Medulla oblongata (tissue), 1 donor: Measurements from ENCODE around the gene LUC7L.
"Not testable (repeated sequence)": the region's sequence is repeated elsewhere in the genome, so short reads cannot be mapped to it uniquely, and the experiment has no call there.

Experiments
- DNase-seq: peaks from one replicate; pipeline ENCODE4 v3.0.0-alpha.2; 2015; ENCODE audit errors: extremely low spot score

Gene LUC7L

DNA sequence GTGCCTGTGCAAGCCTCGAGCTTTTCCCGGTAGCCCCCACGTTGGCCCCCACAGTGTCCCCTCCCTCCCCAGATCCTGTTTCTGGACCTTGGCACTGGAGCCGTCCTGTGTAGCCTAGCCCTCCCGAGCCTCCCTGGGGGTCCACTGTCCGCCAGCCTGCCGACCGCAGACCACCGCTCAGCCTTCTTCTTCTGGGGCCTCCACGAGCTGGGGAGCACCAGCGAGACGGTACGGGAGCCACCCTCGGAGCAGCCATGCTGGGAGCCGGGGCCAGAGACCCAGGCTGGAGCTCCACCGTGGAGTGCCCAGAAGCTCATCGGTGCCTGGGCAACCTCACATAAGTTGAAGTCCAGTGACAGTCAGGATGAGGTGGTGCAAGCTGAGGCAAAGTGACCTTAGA lies 34.7 kb upstream of the LUC7L start:
- no peak for DNase-seq

DNA sequence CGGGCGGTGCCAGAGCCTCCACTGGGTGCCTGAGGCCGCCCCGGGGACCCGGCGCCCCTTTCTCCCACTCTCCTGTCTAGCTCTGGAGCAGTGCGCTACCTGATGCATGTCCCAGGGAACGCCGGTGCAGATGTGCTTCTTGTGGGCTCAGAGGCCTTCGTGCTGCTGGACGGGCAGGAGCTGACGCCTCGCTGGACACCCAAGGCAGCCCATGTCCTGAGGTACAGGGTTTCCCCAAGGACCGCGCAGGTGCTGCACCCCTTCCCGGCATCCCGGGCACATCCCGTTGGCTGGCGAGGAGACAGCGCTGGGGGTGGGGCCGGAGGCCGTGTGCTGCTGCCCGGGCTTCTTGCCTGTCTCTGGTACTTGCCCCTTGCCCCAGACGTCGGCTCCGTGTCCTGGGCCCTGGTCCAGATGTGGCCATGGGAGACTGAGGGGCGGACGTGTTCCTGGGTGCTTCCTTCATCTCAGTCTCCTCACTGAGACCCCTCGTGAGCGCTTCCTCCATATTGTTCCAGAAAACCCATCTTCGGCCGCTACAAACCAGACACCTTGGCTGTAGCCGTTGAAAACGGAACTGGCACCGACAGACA lies 34.0 kb upstream of the LUC7L start:
- DNase-seq = no peak

DNA sequence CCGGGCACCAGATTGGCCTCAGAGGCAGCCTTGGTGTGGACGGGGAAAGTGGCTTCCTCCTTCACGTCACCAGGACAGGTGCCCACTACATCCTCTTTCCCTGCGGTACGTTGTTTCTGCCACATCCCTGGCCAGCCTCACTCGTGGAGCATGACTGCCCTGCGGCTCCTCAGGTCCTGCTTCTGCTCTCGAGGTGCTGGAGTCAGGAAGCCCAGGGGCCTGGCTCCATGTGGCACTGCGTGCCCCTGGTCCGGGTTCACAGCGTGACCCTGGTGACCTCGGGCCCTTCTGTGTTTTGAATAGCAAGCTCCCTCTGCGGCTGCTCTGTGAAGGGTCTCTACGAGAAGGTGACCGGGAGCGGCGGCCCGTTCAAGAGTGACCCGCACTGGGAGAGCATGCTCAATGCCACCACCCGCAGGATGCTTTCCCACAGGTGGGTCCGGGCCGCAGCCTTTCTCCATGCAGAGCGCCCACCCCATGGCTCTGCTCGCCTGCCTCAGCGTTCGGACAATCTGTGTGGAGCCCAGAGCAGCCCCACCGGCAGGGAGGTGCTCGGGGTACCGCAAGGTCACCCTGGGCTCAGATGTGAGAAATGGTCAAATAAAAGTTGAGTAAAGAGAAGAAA lies 33.0 kb upstream of the LUC7L start:
- no peak for DNase-seq

DNA sequence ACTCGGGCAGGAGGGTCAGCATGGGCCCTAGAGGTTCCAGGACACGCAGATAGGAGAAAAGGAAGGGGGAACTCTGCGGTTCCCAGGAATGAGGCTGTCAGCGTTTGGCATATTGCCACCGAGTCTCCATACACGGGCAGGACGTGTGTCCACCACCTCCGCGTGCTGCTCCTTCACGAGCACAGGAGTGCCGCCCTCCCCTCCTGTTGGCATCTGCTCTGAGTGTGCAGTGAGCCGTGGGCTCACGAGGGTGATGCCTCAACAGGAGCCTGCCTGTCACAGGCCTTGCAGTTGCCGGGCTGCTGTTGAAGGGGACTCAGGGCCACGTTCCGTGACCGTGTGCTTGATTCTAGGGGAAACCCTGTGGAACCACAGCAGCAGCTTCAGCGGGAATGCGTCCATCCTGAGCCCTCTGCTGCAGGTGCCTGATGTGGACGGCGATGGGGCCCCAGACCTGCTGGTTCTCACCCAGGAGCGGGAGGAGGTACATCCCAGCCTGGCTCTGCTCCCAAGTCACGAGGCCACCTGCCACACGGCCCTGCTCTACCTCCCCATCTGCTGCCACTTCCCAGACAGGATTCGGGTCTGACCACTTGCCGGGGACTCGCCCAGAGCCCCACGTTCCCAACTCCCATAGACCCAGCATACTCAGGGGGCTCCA lies 31.9 kb upstream of the LUC7L start:
- DNase-seq = no peak

DNA sequence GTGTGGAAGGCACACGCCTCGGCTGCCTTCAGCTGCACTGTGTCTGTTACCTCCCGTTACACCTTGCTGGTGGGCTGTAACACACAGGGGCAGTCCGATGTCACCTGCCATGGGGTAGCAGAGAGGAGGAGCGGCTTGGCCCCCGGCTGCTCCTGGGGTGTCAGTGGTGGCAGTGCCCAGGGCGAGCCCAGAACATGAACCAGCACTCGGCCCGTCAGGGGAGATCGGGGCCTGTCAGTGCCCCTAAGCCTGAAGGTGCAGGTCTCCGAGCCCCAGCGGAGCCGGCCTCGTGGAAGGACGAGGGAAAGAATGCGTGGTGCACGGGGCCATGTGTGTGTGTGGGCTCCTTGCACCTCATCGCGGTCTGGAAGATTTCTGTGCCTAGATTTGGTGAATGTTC lies 31.1 kb upstream of the LUC7L start:
- no peak for DNase-seq

DNA sequence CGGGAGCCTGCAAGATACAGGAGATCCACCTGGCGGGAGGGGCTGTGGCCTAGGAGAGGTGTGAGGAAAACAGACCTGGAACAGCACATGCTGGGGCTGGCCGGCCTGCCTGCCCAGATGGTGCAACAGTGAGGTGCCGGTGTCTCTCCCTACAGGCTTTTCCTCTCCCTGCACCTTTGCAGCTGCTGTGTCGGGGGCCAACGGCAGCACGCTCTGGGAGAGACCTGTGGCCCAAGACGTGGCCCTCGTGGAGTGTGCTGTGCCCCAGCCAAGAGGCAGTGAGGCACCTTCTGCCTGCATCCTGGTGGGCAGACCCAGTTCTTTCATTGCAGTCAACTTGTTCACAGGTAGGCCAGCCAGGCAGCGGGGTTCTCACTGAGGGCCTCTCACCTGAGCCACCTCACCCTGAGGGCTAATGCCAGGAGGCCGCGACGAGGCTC lies 30.6 kb upstream of the LUC7L start:
- DNase-seq = no peak

DNA sequence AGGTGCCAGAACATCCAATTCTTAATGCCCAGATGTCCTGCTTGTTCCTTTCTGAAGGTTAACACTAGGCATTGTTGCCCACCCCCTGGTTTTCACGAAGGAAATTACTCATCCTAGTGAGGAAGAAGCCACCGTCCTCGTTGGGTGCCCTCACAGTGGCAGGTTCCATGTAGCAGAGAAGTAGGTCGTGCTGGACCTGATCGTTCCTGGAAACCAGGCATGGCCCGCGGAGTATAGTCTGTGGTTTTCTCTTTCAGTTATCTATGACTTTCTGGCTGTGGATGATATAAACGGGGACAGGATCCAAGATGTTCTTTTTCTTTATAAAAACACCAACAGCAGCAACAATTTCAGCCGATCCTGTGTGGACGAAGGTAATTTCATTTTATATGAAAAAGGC lies 30.0 kb upstream of the LUC7L start:
- DNase-seq = no peak

DNA sequence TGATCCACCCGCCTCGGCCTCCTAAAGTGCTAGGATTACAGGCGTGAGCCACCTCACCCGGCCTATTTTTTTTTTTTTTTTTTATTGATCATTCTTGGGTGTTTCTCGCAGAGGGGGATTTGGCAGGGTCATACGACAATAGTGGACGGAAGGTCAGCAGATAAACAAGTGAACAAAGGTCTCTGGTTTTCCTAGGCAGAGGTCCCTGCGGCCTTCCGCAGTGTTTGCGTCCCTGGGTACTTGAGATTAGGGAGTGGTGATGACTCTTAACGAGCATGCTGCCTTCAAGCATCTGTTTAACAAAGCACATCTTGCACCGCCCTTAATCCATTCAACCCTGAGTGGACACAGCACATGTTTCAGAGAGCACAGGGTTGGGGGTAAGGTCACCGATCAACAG lies 28.8 kb upstream of the LUC7L start:
- DNase-seq = not testable (repeated sequence)

DNA sequence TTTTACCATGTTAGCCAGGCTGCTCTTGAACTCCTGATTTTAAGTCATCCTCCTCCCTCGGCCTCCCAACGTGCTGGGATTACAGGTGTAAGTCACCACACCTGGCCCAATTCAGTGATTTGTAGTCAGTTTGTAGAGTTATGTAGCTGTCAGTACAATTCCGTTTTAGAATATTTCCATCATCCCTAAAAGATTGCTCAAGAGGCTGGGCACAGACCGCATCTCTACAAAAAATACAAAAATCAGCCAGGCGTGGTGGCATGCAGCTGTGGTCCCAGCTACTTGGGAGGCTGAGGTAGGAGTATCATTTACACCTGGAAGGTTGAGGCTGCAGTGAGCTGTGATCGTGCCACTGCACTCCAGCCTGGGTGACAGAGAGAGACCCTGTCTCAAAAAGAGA lies 25.9 kb upstream of the LUC7L start:
- no peak for DNase-seq

DNA sequence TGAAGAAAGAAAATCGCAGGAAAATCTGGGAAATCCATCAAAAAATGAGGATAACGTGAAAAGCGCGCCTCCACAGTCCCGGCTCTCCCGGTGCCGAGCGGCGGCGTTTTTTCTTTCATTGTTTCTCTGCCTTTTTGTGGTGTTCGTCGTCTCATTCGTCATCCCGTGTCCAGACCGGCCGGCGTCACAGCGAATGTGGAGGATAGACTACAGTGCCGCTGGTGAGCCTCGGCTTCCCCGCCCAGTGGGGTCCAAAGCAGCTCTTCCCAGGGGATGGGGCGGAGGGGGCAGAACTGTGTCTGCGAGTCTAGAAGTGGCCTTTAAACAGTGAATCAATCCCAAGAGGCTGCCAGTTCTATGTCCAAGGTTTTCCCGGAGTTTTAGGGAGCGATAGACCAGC lies 25.2 kb upstream of the LUC7L start:
- no peak for DNase-seq

DNA sequence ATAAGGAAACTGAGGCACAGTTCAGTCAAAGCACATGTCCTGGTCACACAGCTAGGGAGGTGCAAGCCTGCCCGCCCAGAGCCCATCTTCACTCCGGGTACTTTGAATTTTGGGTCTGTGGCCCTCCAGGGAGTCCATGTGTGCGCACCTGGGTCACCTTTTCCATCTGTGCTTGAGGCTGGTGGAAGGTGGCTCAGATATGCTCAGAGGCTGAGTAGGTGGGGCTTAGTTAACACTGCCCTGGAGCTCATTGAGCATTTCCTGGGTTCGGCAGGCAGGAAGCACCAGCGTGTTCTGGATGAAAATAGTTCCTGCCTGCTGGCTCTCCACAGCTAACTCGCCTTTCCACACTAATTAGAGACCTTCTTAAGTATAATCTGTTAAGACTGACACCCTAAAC lies 24.6 kb upstream of the LUC7L start:
- DNase-seq = no peak

DNA sequence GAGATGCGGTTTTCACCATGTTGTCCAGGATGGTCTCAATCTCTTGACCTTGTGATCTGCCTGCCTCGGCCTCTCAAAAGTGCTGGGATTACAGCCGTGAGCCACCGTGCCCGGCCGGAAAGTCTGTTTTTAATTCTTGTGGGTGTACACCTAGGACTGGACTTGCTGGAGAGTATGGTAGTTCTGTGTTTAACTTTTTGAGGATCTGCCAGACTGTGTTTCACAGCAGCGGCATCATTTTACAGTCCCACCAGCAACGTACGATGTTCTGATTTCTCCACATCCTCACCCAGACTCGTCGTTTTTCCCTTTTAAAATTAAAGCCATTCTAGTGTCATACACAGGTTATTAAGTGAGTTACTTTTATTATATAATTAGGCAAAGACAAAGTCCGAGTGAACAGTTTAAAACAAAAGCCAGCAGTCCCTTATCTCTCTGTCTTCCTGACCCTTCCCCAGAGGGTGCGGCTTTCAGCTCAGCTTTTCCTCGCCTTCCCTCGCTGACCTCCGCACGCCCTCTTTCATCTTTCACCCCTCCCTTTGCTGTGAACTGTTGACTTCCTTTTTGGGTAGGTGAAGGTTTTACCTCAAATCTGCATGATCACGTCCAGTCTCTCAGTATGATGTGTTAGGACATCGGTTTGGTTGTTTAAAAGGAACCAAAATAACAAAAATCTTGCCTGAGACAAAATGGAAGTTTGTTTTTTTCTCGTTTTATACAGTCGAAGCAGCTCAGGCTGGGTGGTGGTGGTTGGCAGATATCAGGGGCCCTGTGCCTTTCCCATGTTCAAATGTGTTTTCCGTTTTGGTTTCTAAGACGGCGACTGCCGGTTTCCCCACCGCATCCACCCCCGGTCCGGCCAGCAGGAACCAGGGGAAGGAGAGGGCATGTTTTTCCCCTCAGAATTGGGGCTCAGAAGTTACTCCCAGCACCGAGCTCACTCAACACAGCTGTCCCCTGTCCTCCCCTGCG lies 23.4 kb upstream of the LUC7L start:
- DNase-seq = no peak

DNA sequence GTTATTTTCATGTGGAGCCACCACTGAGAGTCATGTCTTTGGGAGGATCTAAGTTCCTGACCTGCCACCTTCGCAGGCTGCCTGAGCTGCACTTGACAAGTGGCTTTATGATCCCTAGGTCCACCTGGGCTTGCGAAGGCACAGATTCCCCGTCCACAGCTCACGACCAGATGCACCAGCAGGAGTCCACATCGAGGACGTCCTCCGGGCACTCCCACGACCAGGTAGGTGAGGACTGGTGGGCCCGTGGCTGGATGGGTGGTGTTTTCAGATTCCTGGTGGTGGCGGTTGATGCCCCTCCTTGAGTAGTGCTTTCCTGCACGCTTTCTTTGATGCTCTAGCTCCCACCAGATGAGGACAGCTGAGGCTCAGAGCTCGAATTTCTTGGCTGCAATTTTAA lies 20.2 kb upstream of the LUC7L start:
- no peak for DNase-seq

DNA sequence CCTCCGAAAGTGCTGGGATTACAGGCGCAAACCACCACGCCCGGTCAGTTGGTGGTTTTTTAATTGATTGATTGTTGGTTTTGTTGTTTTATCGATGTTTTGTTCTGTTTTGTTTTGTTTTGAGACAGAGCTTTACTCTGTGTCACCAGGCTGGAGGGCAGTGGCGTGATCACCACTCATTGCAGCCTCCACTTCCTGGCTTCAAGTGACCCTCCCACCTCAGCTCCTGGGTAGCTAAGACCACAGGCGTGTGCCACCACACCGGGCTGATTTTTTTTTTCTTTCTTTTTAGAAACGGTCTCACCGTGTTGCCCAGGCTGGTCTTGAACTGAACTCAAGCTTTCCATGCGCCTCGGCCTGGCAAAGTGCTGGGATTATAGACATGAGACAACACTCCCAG lies 17.8 kb upstream of the LUC7L start:
- no peak for DNase-seq

DNA sequence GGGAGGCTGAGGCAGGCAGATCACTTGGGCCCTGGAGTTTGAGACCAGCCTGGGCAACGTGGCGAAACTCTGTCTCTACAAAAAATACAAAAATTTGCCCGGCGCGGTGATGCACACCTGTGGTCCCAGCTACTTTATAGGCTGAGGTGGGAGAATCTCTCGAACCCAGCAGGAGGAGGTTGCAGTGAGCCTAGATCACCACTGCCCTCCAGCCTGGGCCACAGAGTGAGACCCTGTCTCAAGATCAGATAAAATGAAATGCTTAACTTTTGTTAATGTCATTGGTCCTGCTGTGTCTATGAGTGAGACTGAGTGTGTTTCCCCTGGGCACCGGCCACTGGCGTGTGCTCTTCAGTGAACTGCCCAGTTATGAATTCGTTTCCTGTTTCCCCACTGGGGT lies 15.9 kb upstream of the LUC7L start:
- no peak for DNase-seq

DNA sequence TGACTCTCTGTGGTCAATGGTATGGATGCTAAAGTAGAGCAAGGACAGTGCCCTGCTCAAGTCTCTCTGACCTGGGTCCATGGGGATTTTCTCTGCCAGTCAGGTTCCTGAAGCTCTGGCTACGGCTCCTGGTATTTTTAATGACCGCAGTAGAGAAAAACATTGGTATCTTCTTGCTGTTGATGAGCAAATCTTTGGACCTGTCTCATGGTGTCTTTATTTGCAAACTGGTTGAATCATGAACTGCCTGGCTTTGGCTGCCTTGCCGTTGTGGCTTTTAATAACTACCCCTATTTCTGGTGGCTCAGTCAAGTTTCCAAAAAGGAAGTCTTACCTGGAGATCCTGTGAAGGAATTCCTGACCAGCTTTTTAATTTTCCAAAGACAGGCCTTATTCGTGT lies 14.1 kb upstream of the LUC7L start:
- no peak for DNase-seq

DNA sequence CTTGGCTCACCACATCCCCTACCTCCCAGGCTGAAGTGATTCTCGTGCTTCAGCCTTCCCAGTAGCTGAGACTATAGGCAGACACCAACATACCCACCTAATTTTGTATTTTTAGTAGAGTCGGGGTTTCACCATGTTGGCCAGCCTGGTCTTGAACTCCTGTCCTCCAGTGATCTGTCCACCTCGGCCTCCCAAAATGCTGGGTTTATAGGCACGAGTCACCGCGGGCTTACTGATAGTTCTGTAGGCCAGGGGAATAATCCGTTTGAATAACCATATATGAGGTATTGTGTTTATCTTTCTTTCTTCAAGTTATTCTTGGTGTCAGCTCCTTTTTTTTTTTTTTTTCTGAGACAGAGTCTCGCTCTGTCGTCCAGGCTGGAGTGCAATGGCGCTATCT lies 13.0 kb upstream of the LUC7L start:
- no peak for DNase-seq

DNA sequence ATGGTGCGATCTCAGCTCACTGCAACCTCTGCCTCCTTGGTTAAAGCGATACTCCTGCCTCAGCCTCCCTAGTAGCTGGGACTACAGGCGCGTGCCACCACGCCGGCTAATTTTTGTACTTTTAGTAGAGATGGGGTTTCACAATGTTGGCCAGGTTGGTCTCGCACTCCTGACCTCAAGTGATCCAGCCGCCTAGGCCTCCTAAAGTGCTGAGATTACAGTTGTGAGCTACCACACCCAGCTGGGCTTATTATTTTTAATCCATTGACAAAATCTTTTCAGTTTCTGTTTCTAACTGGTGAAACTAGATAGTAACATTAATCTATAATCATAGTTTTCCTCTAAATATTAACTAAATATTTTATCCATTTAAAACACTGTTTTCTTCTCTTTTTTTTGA lies 11.3 kb upstream of the LUC7L start:
- no peak for DNase-seq

DNA sequence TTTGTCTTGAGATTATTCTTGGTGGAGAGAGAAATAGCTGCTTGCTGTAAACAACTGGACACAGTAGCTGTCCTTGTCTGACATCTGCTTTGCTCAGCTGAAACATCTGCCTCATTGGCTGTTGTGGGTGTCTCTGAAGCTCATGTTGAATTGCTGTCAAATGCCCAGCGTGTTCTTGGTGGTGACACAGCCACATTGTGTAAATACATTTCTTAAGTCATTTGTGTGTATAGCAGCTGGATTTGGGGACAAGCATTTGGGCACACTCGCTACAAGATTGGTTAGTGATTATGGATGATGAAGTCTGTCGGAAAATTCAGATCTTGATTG lies 10.7 kb upstream of the LUC7L start:
- DNase-seq = peak; percentile 74

DNA sequence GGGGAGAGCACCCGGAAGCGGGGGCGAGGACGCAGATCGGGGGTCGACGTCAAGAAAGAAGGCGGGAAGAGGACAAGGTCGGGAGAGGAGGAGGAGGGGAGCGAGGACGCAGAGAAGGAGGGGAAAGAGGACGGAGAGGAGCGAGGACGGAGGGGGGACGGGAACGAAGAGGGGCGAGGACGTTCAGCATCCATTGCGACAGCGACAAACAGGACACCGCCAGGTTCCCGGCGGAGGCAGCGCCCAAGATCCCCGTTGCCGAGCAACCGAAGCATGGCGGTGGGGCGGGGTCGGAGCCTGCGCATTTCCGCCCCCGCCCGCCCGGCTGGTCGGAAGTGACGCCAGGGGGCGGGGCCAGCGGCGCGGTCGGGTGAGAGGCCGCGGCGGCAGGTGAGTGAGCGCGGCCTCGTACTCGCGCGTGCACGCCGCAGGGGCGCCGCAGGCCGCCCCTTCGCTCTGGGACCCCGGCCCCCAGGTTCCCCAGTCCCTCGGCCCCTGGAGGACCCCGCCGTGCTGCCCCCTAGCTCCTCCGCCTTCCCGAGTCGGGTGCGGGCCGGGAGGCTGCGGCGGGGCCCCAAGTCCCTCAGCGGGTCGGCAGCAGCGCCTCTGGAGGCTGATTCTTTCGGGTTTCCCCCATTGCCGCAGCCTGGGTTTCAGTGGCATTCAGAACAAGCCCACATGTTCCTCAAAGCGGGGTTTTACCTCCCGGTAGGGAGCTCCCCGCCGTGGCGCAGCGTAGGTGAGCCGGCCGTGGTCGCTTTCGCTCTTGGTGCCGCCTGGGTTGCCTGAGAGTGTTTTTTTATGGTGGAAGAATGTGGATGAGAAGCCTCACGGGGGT lies 5.4 kb upstream of the LUC7L start, which contains the start of gene FAM234A:
TSS of gene FAM234A (plus strand) at position 354 of the 838 bp plus-strand sequence. CDS start 19,593 bp downstream, outside the sequence.
- peak; percentile 96 for DNase-seq

DNA sequence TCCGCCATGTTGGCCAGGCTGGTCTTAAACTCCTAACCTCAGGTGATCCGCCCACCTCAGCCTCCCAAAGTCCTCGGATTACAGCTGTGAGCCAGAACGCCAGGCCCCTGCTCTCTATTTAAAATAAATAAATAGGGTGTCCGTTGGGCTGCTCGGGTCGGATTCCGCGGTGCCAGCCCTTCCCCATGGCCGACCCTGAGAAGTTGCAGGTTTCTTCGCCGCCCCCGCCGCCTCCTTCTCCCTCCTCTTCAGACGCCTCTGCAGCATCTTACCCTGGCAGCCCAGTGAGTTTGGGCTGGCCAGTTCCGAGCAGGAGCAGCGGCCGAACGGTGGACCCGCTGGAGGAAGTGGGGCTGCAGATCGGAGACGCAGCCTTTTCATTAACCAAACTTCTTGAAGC lies 1.7 kb upstream of the LUC7L start:
- DNase-seq = no peak
